Right atrium auricular region (tissue), 2 donors: ENCODE measurements around the gene DENND1A. TPM values are rescaled to one million over a fixed set of nuclear protein-coding genes. Genes with fewer than 3 reads are reported as not detected.
A peak's percentile ranks its signal among the peaks of the same experiment; 100 is the strongest.

Experiments
- DNase-seq: peaks from one replicate; pipeline ENCODE4 v3.0.0-alpha.2; 2019; ENCODE audit warnings: low spot score
- H3K27ac ChIP-seq, 2 donors: fragments of 200-600 bp; sonication (generic); 1 replicate in 1 of 2; 2 replicates in 1 of 2; pipeline ENCODE4 v1.5.1; 2016 to 2019
- H3K27me3 ChIP-seq, 2 donors: fragments of 200-600 bp; sonication (generic); one replicate each; pipeline versions ENCODE4 v1.5.1 to v1.6.0; 2017 to 2019
- H3K36me3 ChIP-seq: fragments of 200-600 bp; sonication (generic); one replicate; pipeline ENCODE4 v1.5.1; 2016
- H3K4me1 ChIP-seq, 2 donors: fragments of 200-600 bp; sonication (generic); one replicate each; pipeline versions ENCODE4 v1.5.1 to v1.6.0; 2017 to 2019
- H3K4me3 ChIP-seq, 2 donors: fragments of 200-600 bp; sonication (generic); 1 replicate in 1 of 2; 2 replicates in 1 of 2; pipeline ENCODE4 v1.5.1; 2017 to 2019; ENCODE audit warnings: mild to moderate bottlenecking in 1 of 2, moderate library complexity in 1 of 2
- H3K9me3 ChIP-seq, 2 donors: fragments of 200-600 bp; sonication (generic); one replicate each; pipeline ENCODE4 v1.5.1; 2019
- total RNA-seq, 2 donors: library from RNA; depleted of rRNA; stranded (reverse); fragments of >200 nt; gene quantifications; one replicate each; pipeline ENCODE4 v1.1.0, GENCODE V29; 2016
- TF ChIP-seq, protein P1 (sequence below), 2 donors: fragments of 200-600 bp; sonication (generic); IDR thresholded peaks; one replicate each; pipeline ENCODE4 v1.5.1; 2019; ENCODE audit warnings: antibody characterized with exemption in 2 of 2

The DENND1A gene
- total RNA-seq, 2 donors from 2014 or later = 14.9 to 23.6 TPM

GRCh38 chr9:123445981-123446610 lies 483.8 kb downstream of the DENND1A start:
- DNase-seq = peak; percentile 34
- Histone ChIP-seq H3K4me3 (no peak overlapping the region), H3K36me3 (no peaks in the 10 kb centered on the region), H3K4me1 (no peaks in the 10 kb centered on the region), H3K9me3 (no peaks in the 10 kb centered on the region), H3K27me3 (no peaks in the 10 kb centered on the region), H3K27ac (no peak overlapping the region)
- TF ChIP-seq, protein P1, sequence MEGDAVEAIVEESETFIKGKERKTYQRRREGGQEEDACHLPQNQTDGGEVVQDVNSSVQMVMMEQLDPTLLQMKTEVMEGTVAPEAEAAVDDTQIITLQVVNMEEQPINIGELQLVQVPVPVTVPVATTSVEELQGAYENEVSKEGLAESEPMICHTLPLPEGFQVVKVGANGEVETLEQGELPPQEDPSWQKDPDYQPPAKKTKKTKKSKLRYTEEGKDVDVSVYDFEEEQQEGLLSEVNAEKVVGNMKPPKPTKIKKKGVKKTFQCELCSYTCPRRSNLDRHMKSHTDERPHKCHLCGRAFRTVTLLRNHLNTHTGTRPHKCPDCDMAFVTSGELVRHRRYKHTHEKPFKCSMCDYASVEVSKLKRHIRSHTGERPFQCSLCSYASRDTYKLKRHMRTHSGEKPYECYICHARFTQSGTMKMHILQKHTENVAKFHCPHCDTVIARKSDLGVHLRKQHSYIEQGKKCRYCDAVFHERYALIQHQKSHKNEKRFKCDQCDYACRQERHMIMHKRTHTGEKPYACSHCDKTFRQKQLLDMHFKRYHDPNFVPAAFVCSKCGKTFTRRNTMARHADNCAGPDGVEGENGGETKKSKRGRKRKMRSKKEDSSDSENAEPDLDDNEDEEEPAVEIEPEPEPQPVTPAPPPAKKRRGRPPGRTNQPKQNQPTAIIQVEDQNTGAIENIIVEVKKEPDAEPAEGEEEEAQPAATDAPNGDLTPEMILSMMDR (IDR thresholded peaks at IDR 0.05) = no peak

GRCh38 chr9:123445116-123445515 lies 484.8 kb downstream of the DENND1A start:
- Histone ChIP-seq H3K27ac (no peak overlapping the region), H3K4me1 (no peaks in the 10 kb centered on the region), H3K27me3 (no peaks in the 10 kb centered on the region), H3K9me3 (no peaks in the 10 kb centered on the region), H3K4me3 (no peak overlapping the region), H3K36me3 (no peaks in the 10 kb centered on the region)
- TF ChIP-seq, protein P1 (IDR thresholded peaks at IDR 0.05) = no peak
- peak; percentile 21 for DNase-seq

- DNase-seq = no peak
- Histone ChIP-seq H3K4me3 (no peak overlapping the region), H3K36me3 (no peaks in the 10 kb centered on the region)
Observed at GRCh38 chr9:123441769-123442168, 488.2 kb downstream of the DENND1A start.

DNA sequence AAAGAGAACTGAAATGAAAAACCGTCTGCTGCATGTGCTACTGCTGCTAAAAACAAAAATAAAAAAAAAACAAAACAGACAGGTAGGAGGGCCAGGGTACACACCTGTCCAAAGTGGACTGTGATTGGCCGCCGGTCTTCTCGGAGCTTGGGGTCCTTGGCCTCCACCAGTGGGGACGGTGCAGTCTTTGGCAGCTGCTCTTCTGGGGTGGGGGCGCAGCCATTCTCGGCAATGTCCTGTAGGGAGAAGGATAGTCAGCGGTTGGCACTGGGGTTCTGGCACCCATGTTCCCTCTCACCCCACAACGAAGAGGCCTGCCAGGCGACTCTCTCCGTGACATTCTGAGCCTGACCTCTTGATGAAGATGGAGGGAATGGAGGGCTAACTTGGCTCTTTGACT lies 489.7 kb downstream of the DENND1A start:
- Histone ChIP-seq H3K4me3 (no peak overlapping the region), H3K27me3 (no peaks in the 10 kb centered on the region), H3K27ac (no peak overlapping the region), H3K36me3 (no peaks in the 10 kb centered on the region), H3K4me1 (no peaks in the 10 kb centered on the region), H3K9me3 (no peaks in the 10 kb centered on the region)
- TF ChIP-seq, protein P1 (IDR thresholded peaks at IDR 0.05) = no peak
- DNase-seq = no peak

More at GRCh38 chr9:123441769-123442168, 488.2 kb downstream of the DENND1A start:
- Histone ChIP-seq H3K9me3 (no peaks in the 10 kb centered on the region), H3K27ac (no peak overlapping the region), H3K4me1 (no peaks in the 10 kb centered on the region), H3K27me3 (no peaks in the 10 kb centered on the region)
- TF ChIP-seq, protein P1 (IDR thresholded peaks at IDR 0.05) = no peak

DNA sequence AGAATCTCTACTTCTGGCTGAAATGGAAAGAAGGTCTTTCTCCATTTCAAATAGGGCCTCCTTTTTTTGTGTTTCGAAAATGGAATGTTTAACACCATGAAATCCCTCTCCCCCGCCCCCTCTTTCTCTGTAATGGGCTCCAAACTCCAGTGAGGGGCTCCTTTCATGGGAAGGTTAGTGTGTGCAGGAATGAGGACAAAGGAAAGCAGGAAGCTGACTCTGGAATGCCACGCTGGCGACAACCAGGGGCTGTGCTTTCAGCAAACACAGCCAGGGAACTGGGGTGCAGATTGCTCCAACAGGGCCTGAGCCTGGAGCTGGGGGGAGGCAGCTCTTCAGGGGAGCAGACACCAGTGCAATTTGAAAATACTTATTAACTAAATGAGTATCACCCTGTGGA lies 491.1 kb downstream of the DENND1A start:
- no peaks in the 10 kb centered on the region for H3K4me1 ChIP-seq
- DNase-seq = no peak
- TF ChIP-seq, protein P1 (IDR thresholded peaks at IDR 0.05) = no peak
- H3K4me3 ChIP-seq = no peak overlapping the region
- H3K36me3 ChIP-seq = no peaks in the 10 kb centered on the region
- no peak overlapping the region for H3K27ac ChIP-seq
- H3K27me3 ChIP-seq = no peaks in the 10 kb centered on the region
- no peaks in the 10 kb centered on the region for H3K9me3 ChIP-seq

DNA sequence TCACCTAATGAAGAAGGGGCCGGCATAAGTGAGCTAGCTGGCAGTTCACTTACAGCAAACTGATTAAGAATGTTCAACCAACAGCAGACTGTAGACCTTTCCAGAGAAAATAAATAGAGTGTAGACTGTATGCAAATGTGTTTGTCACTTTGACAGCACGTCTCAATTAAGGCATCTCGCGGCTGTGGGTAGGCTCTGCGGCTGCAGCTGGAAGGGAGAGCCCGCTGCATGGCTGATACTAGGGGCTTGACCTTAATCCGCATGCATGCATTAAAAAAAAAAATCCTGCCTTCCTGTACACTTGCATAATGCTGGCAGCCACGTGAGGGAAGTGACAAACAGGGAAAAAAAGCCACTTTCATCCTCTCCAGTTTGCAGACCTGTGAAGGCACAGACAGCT lies 491.6 kb downstream of the DENND1A start:
- no peaks in the 10 kb centered on the region for H3K4me1 ChIP-seq
- H3K27me3 ChIP-seq = no peaks in the 10 kb centered on the region
- TF ChIP-seq, protein P1 (IDR thresholded peaks at IDR 0.05) = no peak
- DNase-seq = no peak
- no peak overlapping the region for H3K27ac ChIP-seq
- H3K36me3 ChIP-seq = no peaks in the 10 kb centered on the region
- H3K4me3 ChIP-seq = no peak overlapping the region
- no peaks in the 10 kb centered on the region for H3K9me3 ChIP-seq
